Gastroesophageal sphincter (tissue), 3 donors: ENCODE data around the gene PIP5K1C.

Experiments
- EP300 ChIP-seq: sonication (generic); formaldehyde crosslinking; IDR thresholded peaks from one replicate; pipeline ENCODE4 v1.6.1; 2017; ENCODE audit warnings: antibody characterized with exemption, mild to moderate bottlenecking
- TF ChIP-seq, protein P1 (sequence below), 4 experiments: fragments of 200-600 bp in 2 of 4; fragments of 450-650 bp in 2 of 4; sonication (generic) in 1 of 4; IDR thresholded peaks; one replicate each; pipeline ENCODE4 v1.5.1; 2017 to 2019; ENCODE audit warnings: antibody characterized with exemption in 4 of 4, mild to moderate bottlenecking in 2 of 4, moderate library complexity in 2 of 4

DNA sequence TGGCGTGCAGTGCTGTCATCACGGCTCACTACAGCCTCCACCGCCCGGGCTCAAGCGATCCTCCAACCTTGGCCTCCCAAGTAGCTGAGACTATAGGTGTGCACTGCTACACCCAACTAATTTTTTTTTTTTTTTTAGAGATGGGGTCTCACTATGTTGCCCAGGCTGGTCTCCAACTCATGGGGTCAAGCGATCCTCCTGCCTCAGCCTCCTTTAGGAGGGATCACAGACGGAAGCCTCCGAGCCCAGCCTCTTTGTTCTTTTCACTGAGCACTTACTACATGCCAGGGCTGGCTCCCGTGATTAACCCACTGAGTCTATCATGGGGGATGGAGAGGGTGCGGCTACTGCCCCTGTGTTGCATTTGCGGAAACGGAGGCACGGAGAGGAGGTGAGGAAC is 60.8 kb downstream of the PIP5K1C start:
- no peak for TF ChIP-seq EP300
- TF ChIP-seq, protein P1, sequence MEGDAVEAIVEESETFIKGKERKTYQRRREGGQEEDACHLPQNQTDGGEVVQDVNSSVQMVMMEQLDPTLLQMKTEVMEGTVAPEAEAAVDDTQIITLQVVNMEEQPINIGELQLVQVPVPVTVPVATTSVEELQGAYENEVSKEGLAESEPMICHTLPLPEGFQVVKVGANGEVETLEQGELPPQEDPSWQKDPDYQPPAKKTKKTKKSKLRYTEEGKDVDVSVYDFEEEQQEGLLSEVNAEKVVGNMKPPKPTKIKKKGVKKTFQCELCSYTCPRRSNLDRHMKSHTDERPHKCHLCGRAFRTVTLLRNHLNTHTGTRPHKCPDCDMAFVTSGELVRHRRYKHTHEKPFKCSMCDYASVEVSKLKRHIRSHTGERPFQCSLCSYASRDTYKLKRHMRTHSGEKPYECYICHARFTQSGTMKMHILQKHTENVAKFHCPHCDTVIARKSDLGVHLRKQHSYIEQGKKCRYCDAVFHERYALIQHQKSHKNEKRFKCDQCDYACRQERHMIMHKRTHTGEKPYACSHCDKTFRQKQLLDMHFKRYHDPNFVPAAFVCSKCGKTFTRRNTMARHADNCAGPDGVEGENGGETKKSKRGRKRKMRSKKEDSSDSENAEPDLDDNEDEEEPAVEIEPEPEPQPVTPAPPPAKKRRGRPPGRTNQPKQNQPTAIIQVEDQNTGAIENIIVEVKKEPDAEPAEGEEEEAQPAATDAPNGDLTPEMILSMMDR (IDR thresholded peaks at IDR 0.05), result no peak
